Activated T-cell treated with anti-CD3 and anti-CD28 coated beads, Interleukin-2, amount 50 U/mL, for 72 hours (primary cell): ENCODE data around the gene KCNK4. TPM values are rescaled to one million over a fixed set of nuclear protein-coding genes. Genes with fewer than 3 reads are reported as not detected.

Experiments
- ATAC-seq, 2 donors: fragments of 150-1000 bp; cut with Tn5 transposase; replicated peaks in 1 of 2; 2 replicates each; pipeline ENCODE4 v1.10.0; 2021; ENCODE audit warnings: moderate library complexity in 2 of 2, mild to moderate bottlenecking in 1 of 2
- DNase-seq, 2 donors: peaks; one replicate each; pipeline ENCODE4 v3.0.0; 2021 to 2022; ENCODE audit warnings: mixed read lengths in 1 of 2
- H3K27ac Mint-ChIP-seq: one replicate; pipeline ENCODE4 v1.8.0; 2022; ENCODE audit warnings: mild to moderate bottlenecking, moderate library complexity, mixed read lengths
- H3K27me3 Mint-ChIP-seq: one replicate; pipeline ENCODE4 v1.8.0; 2022; ENCODE audit warnings: low read depth, mixed read lengths
- H3K36me3 Mint-ChIP-seq, 2 donors: one replicate each; pipeline ENCODE4 v1.8.0; 2022; ENCODE audit warnings: mixed read lengths in 2 of 2, mild to moderate bottlenecking in 1 of 2; ENCODE audit not compliant: insufficient read depth in 2 of 2
- H3K4me1 Mint-ChIP-seq: one replicate; pipeline ENCODE4 v1.8.0; 2022; ENCODE audit warnings: low read depth, mixed read lengths
- H3K4me3 Mint-ChIP-seq, 2 donors: one replicate each; pipeline ENCODE4 v1.8.0; 2022; ENCODE audit warnings: mild to moderate bottlenecking in 2 of 2, mixed read lengths in 2 of 2, moderate library complexity in 2 of 2
- H3K9me3 Mint-ChIP-seq, 2 donors: one replicate each; pipeline ENCODE4 v1.8.0; 2022; ENCODE audit warnings: mixed read lengths in 2 of 2
- total RNA-seq, 2 donors: library from RNA; stranded (reverse); gene quantifications; one replicate each; pipeline ENCODE4 v1.2.3, GENCODE V29; 2022

KCNK4 gene
- total RNA-seq, 2 donors from 2014 or later, result 0.35 TPM; not detected in 1

- no peak for DNase-seq
- peaks cover 12% of the 10 kb centered on the region for H3K4me1 Mint-ChIP-seq
- H3K27me3 Mint-ChIP-seq, result no peaks in the 10 kb centered on the region
- ATAC-seq, result no peak
- no peak overlapping the region for H3K4me3 Mint-ChIP-seq
- H3K9me3 Mint-ChIP-seq, result no peaks in the 10 kb centered on the region
- H3K36me3 Mint-ChIP-seq, result peaks cover 2 to 3% of the 10 kb centered on the region in 2 donors
- no peak overlapping the region for H3K27ac Mint-ChIP-seq
These were observed 32.1 kb upstream of the KCNK4 start for GRCh38 chr11:64258946-64259532.

GRCh38 chr11:64259533-64260067, 31.5 kb upstream of the KCNK4 start:
- Mint-ChIP-seq H3K4me3 (no peak overlapping the region), H3K27me3 (no peaks in the 10 kb centered on the region), H3K9me3 (no peaks in the 10 kb centered on the region), H3K4me1 (peaks cover 12% of the 10 kb centered on the region), H3K27ac (peak overlapping the region; percentile 27), H3K36me3 (peaks cover 2 to 3% of the 10 kb centered on the region in 2 donors)
- peak; percentile 25 to 37 for ATAC-seq
- DNase-seq, result no peak

- peaks cover 2 to 3% of the 10 kb centered on the region in 2 donors for H3K36me3 Mint-ChIP-seq
- H3K4me3 Mint-ChIP-seq, result no peak overlapping the region
- H3K4me1 Mint-ChIP-seq, result peaks cover 12% of the 10 kb centered on the region
- peak overlapping the region; percentile 27 for H3K27ac Mint-ChIP-seq
- no peak for DNase-seq
- ATAC-seq, result no peak
- no peaks in the 10 kb centered on the region for H3K27me3 Mint-ChIP-seq
- no peaks in the 10 kb centered on the region for H3K9me3 Mint-ChIP-seq
These were observed 30.9 kb upstream of the KCNK4 start for GRCh38 chr11:64260147-64260708.

GRCh38 chr11:64261556-64262080, 29.5 kb upstream of the KCNK4 start:
- no peak for ATAC-seq
- no peaks in the 10 kb centered on the region for H3K9me3 Mint-ChIP-seq
- H3K27ac Mint-ChIP-seq, result no peak overlapping the region

GRCh38 chr11:64262271-64263002, 28.7 kb upstream of the KCNK4 start:
- no peaks in the 10 kb centered on the region for H3K9me3 Mint-ChIP-seq
- H3K36me3 Mint-ChIP-seq, result peaks cover 2 to 3% of the 10 kb centered on the region in 2 donors
- DNase-seq (no peak), ATAC-seq (no peak)
- H3K27me3 Mint-ChIP-seq, result no peaks in the 10 kb centered on the region
- H3K4me1 Mint-ChIP-seq, result peaks cover 12% of the 10 kb centered on the region
- no peak overlapping the region for H3K4me3 Mint-ChIP-seq
- no peak overlapping the region for H3K27ac Mint-ChIP-seq

More at GRCh38 chr11:64261556-64262080, 29.5 kb upstream of the KCNK4 start:
- Mint-ChIP-seq H3K4me3 (no peak overlapping the region), H3K36me3 (peaks cover 2 to 3% of the 10 kb centered on the region in 2 donors), H3K4me1 (peaks cover 12% of the 10 kb centered on the region), H3K27me3 (no peaks in the 10 kb centered on the region)
- DNase-seq, result no peak

- DNase-seq (no peak), ATAC-seq (no peak)
- Mint-ChIP-seq H3K27ac (no peak overlapping the region), H3K9me3 (no peaks in the 10 kb centered on the region), H3K4me3 (no peak overlapping the region), H3K36me3 (peaks cover 2% of the 10 kb centered on the region in 2 donors), H3K4me1 (peaks cover 19% of the 10 kb centered on the region), H3K27me3 (no peaks in the 10 kb centered on the region)
These were observed 27.8 kb upstream of the KCNK4 start for GRCh38 chr11:64263021-64263946.

- no peak overlapping the region for H3K27ac Mint-ChIP-seq
These were observed 27.2 kb upstream of the KCNK4 start for GRCh38 chr11:64263947-64264317.

GRCh38 chr11:64264371-64264852, 26.7 kb upstream of the KCNK4 start:
- no peak for ATAC-seq
- peaks cover 2 to 6% of the 10 kb centered on the region in 2 donors for H3K36me3 Mint-ChIP-seq
- no peak overlapping the region for H3K27ac Mint-ChIP-seq
- H3K4me1 Mint-ChIP-seq, result peaks cover 25% of the 10 kb centered on the region
- H3K4me3 Mint-ChIP-seq, result no peak overlapping the region
- no peaks in the 10 kb centered on the region for H3K27me3 Mint-ChIP-seq
- no peaks in the 10 kb centered on the region for H3K9me3 Mint-ChIP-seq
- DNase-seq, result no peak

More at GRCh38 chr11:64263947-64264317, 27.2 kb upstream of the KCNK4 start:
- Mint-ChIP-seq H3K4me1 (peaks cover 26% of the 10 kb centered on the region), H3K36me3 (peaks cover 2 to 3% of the 10 kb centered on the region in 2 donors), H3K9me3 (no peaks in the 10 kb centered on the region), H3K27me3 (no peaks in the 10 kb centered on the region), H3K4me3 (no peak overlapping the region)
- no peak for DNase-seq
- no peak for ATAC-seq

GRCh38 chr11:64265176-64266160, 25.6 kb upstream of the KCNK4 start:
- Mint-ChIP-seq H3K4me3 (no peak overlapping the region), H3K9me3 (no peaks in the 10 kb centered on the region), H3K36me3 (peaks cover 0 to 7% of the 10 kb centered on the region in 2 donors), H3K27me3 (no peaks in the 10 kb centered on the region), H3K4me1 (peaks cover 20% of the 10 kb centered on the region), H3K27ac (no peak overlapping the region)
- DNase-seq (no peak), ATAC-seq (no peak)

- H3K27ac Mint-ChIP-seq, result no peak overlapping the region
These were observed 24.8 kb upstream of the KCNK4 start for GRCh38 chr11:64266339-64266738.

GRCh38 chr11:64267207-64267945, 23.7 kb upstream of the KCNK4 start:
- peak overlapping the region; percentile 42 to 90 for H3K4me3 Mint-ChIP-seq
- no peaks in the 10 kb centered on the region for H3K9me3 Mint-ChIP-seq
- H3K27me3 Mint-ChIP-seq, result no peaks in the 10 kb centered on the region
- peaks cover 0 to 7% of the 10 kb centered on the region in 2 donors for H3K36me3 Mint-ChIP-seq
- no peak overlapping the region for H3K27ac Mint-ChIP-seq
- ATAC-seq (no peak), DNase-seq (no peak)
- peaks cover 27% of the 10 kb centered on the region for H3K4me1 Mint-ChIP-seq

More at GRCh38 chr11:64266339-64266738, 24.8 kb upstream of the KCNK4 start:
- Mint-ChIP-seq H3K9me3 (no peaks in the 10 kb centered on the region), H3K36me3 (peaks cover 0 to 7% of the 10 kb centered on the region in 2 donors), H3K27me3 (no peaks in the 10 kb centered on the region), H3K4me1 (peaks cover 20% of the 10 kb centered on the region), H3K4me3 (no peak overlapping the region)
- DNase-seq, result no peak
- no peak for ATAC-seq
